Astrocyte of the spinal cord (primary cell): ENCODE measurements around the gene FIBP.

ENCODE experiments used
- DNase-seq: peaks from one replicate; pipeline ENCODE4 v3.0.0; 2011; ENCODE audit warnings: low read depth, low spot score
- H3K4me3 ChIP-seq: 2 replicates; pipeline ENCODE4 v1.5.1; 2011; ENCODE audit warnings: low read depth, mild to moderate bottlenecking, low read length, moderate library complexity
- CTCF ChIP-seq: IDR thresholded peaks from 2 replicates; pipeline ENCODE4 v1.5.1; 2012; ENCODE audit warnings: low read depth, mild to moderate bottlenecking, low read length, inconsistent platforms
- in situ Hi-C: cut with HindIII; loops from 2 replicates; pipeline ENCODE4 v1.10.0; 2017; ENCODE audit warnings: low sequenced_read_pairs

The FIBP gene

DNA sequence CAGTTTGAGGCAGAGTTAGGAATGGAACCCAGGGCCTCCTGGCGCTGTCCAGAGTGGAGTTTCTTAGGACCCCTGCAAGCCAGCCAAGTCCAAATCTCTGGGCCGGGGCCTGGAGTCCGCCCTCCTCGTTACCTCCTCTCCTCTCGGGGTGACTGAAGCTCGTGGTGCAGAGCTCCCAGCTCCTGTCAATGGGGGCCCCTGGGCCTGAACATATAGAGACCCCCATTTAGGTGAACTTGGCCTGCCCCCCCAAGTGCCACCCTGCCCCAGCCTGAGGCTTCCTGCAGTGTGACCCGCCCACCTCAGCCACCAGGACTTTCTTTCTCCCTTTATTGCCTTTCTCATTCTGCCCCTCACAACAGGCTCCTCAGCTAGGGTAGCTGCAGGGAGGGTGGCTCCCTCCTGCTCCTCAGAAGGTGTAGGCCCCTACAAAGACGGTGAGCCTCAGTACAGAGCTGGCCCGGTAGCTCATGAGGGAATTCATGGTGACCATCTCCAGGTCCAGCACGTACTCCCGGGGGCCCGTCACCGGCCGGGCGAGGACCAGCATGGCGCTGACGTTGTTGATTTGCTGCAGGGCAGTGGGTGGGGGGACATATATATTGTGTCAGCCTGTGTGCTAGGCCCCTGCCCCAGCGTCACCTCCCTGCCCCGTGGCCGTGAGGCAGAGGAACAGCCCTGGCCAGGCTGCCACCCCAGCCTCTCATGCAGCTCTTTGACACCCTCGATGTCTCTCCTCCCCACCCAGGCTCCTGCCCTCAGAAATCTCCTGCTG is 21.6 kb downstream of the FIBP start:
- no peak for DNase-seq
- no peak for TF ChIP-seq CTCF
- in situ Hi-C loops: no loop called here

GRCh38 chr11:65865550-65866172 is 22.6 kb downstream of the FIBP start:
- in situ Hi-C loops: no loop called here
- H3K4me3 ChIP-seq: no peak overlapping the region
- DNase-seq: no peak
- no peak for TF ChIP-seq CTCF

More for the DNA sequence above, 21.6 kb downstream of the FIBP start:
- no peak overlapping the region for H3K4me3 ChIP-seq

- H3K4me3 ChIP-seq: no peak overlapping the region
- in situ Hi-C loops: no loop called here
- no peak for DNase-seq
- no peak for TF ChIP-seq CTCF
Observed at GRCh38 chr11:65864706-65865471, 23.4 kb downstream of the FIBP start.

- DNase-seq: no peak
- no peak overlapping the region for H3K4me3 ChIP-seq
- TF ChIP-seq CTCF: no peak
- in situ Hi-C loops: no loop called here
Observed at GRCh38 chr11:65863889-65864705, 24.2 kb downstream of the FIBP start.

GRCh38 chr11:65862941-65863888 is 25.1 kb downstream of the FIBP start:
- TF ChIP-seq CTCF: no peak
- no peak overlapping the region for H3K4me3 ChIP-seq
- DNase-seq: no peak
- in situ Hi-C loops: no loop called here
